Stimulated activated effector memory CD8-positive, alpha-beta T cell treated with anti-CD3 and anti-CD28 coated beads, Interleukin-12 subunit alpha, Interleukin-12 subunit beta, amount 100 ng/mL, for 72 hours (primary cell): ENCODE measurements around the gene CIBAR2.

ENCODE experiments used
- ATAC-seq: fragments of 150-1000 bp; cut with Tn5 transposase; 2 replicates; pipeline ENCODE4 v1.10.0; 2021
- DNase-seq, 2 donors: peaks; one replicate each; pipeline ENCODE4 v3.0.0; 2021 to 2022; ENCODE audit warnings: low spot score in 2 of 2
- H3K27ac Mint-ChIP-seq: one replicate; pipeline ENCODE4 v1.8.0; 2022; ENCODE audit warnings: mild to moderate bottlenecking, mixed read lengths
- H3K36me3 Mint-ChIP-seq: one replicate; pipeline ENCODE4 v1.8.0; 2022; ENCODE audit warnings: mild to moderate bottlenecking, mixed read lengths
- H3K4me1 Mint-ChIP-seq: one replicate; pipeline ENCODE4 v1.8.0; 2022; ENCODE audit warnings: mixed read lengths
- H3K4me3 Mint-ChIP-seq: one replicate; pipeline ENCODE4 v1.8.0; 2022; ENCODE audit warnings: mild to moderate bottlenecking, mixed read lengths
- H3K9me3 Mint-ChIP-seq: one replicate; pipeline ENCODE4 v1.8.0; 2022; ENCODE audit warnings: mixed read lengths

CIBAR2 gene

DNA sequence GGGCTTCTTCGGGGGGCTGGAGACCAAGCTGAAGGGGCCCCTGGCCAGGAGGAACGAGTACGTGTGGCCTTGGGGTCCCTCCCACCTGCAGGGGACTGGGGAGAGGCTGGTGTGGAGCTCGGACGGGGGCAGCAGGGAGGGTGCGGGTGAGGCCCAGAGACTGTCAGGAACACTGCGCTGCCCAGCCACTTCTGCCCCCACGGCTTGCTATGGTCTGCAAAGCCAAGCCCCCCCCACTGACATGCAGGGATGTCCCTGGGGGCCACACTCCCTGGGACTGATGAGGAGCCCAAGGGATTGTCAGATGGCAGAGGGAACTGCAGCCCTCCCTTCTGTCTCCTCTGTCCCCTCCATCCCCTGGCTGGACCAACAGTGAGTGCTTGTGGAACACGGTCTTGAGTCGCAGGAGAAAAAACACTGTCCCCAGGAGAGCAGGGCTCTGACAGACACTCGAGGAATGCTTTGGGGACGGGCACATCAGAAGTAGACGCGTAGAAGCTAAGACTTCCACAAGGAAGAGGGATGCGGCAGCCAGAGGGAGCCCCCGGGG lies 34.6 kb downstream of the CIBAR2 start:
- ATAC-seq (no peak), DNase-seq (no peak)
- Mint-ChIP-seq H3K9me3 (no peaks in the 10 kb centered on the region), H3K4me1 (no peaks in the 10 kb centered on the region), H3K36me3 (peaks cover 11% of the 10 kb centered on the region), H3K4me3 (no peak overlapping the region), H3K27ac (no peak overlapping the region)

DNA sequence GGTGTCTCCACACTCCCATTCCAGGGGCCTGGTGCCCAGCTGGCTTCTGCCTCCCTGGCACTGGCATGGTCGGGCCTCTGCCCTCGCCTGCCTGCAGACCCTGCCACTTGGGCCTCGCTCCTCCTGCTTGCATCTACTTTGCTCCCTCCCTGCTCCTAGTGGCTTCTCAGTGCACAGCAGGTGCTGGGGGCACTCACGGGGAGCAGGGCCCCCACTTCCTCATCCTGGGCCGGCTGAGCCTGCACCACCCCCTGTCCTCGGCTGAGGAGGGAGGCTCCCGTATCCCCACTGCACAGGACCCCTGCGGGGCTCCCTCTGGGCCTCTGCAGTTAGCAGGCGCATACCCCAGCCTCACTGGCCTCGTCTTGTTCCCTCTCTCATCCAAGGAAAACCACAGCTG lies 35.2 kb downstream of the CIBAR2 start:
- H3K36me3 Mint-ChIP-seq, result peaks cover 12% of the 10 kb centered on the region
- DNase-seq (no peak), ATAC-seq (no peak)
- no peaks in the 10 kb centered on the region for H3K4me1 Mint-ChIP-seq
- H3K9me3 Mint-ChIP-seq, result no peaks in the 10 kb centered on the region
- no peak overlapping the region for H3K27ac Mint-ChIP-seq
- H3K4me3 Mint-ChIP-seq, result no peak overlapping the region

DNA sequence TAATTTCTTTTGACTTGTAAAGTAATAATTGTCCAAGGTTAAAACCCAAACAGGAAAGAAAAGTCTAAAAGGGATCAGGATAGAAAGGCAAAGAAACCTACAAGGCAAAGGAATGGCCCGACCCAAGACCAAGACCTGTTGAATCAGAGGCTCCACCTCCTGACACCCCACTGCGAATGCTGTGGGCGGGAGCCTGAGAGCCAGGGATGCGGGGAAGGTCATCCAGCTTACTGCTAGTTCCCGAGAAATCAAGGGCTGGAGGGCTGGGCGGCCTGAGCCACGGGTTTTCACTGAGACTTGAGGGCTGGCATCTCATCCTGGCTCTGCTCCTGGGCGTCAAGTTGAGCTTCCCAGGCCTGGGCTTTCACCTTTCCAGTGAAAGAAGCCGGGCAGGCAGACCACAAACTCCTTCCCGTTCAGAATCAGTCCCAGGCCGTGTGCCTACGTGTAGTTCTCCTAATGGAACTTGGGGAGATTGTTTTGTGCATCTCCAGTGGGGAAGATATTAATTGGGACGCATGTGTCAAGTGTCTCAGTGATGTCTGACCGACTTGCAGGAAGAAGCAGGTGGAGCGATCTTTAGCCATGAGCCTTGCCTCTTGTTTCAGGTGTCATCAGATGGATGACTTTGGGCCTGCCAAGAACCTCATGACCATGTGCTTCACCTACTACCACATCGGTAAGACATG lies 36.9 kb downstream of the CIBAR2 start:
- Mint-ChIP-seq H3K27ac (no peak overlapping the region), H3K4me3 (no peak overlapping the region), H3K9me3 (no peaks in the 10 kb centered on the region), H3K36me3 (peaks cover 23% of the 10 kb centered on the region), H3K4me1 (no peaks in the 10 kb centered on the region)
- ATAC-seq (no peak), DNase-seq (no peak)

DNA sequence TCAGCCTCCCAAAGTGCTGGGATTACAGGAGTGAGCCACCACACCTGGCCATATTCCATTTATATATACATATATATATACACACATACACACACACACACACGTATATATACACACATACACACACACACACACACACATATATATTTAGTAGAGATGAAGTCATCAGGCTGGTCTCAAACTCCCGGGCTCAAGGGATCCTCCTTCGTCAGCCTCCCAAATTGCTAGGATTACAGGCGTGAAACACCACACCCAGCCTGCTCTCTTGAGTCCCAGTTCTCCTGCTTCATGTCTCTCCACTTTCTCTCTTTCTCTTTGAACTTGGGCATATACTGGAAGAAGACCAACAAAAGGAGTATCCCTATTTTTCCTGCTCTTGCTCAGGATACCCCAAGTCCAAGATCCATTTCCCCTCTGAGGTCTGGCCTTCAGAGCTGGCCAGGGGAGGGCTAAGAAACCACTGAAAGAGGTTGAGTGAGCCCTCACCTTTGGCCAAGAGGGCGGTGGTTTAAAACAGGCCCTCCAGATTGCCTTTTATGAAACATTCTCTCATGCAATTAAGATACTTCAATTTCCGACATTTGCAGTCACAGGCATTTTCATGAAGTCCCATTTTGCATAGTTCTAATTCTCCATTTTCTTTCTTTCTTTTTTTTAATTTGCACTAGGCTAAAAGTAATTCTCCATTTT lies 37.9 kb downstream of the CIBAR2 start:
- DNase-seq (no peak), ATAC-seq (no peak)
- Mint-ChIP-seq H3K36me3 (peaks cover 31% of the 10 kb centered on the region), H3K4me1 (no peaks in the 10 kb centered on the region), H3K4me3 (no peak overlapping the region), H3K9me3 (no peaks in the 10 kb centered on the region), H3K27ac (no peak overlapping the region)

DNA sequence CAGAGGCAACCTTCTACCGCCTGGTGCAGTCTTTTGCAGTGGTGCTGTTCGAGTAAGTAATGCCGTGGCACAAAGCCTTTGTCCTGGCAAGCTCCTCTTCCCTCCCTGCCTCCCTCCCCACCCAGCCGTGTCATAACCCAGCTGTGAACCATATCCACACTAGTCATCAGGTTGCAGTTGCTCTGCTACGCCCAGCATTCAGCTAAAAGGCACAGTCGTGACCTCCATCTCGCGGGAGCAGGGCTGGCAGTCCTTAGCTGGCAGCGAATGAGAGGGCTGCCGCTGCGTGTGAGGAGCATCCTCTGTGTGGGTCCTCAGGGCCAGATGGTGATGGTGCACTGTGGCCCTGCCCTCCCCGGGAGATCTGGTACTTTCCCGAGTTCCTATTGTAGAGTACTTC lies 39.3 kb downstream of the CIBAR2 start:
- Mint-ChIP-seq H3K36me3 (peaks cover 34% of the 10 kb centered on the region), H3K27ac (no peak overlapping the region), H3K4me1 (no peaks in the 10 kb centered on the region), H3K4me3 (no peak overlapping the region), H3K9me3 (no peaks in the 10 kb centered on the region)
- DNase-seq, result no peak
- no peak for ATAC-seq

DNA sequence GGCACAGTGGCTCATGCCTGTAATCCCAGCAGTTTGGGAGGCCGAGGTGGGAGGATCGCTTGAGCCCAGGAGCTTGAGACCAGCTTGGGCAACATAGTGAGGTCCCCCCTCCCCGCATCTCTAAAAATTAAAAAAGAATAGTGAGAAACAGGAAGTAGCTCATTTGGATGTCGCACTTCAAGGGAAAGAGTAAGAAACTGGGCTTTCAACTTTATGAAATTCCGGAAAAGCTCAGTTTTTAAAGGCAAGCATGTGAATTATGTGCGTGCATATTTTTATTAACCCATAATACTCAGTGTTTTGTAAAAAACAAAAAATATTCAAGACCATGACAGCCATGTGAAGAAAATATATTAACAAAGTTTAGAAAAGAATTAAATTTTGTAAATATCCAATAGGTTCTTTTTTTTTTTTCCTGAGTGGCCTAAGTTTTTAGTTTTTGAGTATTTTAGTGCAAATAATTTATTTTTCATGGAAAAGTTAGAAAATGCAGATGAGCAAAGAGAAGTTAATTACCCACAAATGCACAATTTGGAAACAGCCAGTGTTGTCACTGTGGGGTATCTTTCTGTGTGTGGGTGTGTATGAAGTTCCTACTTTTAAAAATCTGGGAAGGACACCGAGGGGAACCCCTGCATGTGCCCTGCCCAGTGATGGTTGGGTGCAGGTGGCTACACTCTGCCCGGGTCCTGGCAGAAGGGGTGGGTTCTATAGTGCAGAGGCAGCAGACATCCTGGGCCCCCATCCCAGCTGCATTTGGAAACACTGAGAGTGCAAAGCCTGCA lies 40.0 kb downstream of the CIBAR2 start:
- ATAC-seq, result no peak
- no peak for DNase-seq
- no peak overlapping the region for H3K4me3 Mint-ChIP-seq
- H3K9me3 Mint-ChIP-seq, result no peaks in the 10 kb centered on the region
- H3K4me1 Mint-ChIP-seq, result no peaks in the 10 kb centered on the region
- H3K27ac Mint-ChIP-seq, result no peak overlapping the region
- peaks cover 41% of the 10 kb centered on the region for H3K36me3 Mint-ChIP-seq

DNA sequence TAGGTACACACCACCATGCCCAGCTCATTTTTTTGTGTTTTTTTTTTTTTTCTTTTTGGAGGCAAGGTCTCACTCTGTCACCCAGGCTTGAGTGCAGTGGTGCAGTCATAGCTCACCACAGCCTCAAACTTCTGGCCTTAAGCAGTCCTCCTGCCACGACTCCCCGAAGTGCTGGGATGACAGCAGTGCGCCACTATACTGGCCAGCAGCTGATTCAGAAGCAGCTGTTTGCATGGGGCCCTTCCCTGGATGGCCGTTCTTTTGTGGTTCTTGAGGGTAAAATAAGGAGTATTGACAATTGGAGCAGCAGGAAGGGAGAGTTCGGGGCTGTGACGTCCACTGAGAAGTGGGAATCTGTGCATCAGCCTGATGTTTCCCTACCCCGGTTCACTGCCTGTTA lies 43.1 kb downstream of the CIBAR2 start:
- no peak for DNase-seq
- H3K4me3 Mint-ChIP-seq, result no peak overlapping the region
- no peak overlapping the region for H3K27ac Mint-ChIP-seq
- no peaks in the 10 kb centered on the region for H3K9me3 Mint-ChIP-seq
- no peaks in the 10 kb centered on the region for H3K4me1 Mint-ChIP-seq
- H3K36me3 Mint-ChIP-seq, result peaks cover 46% of the 10 kb centered on the region
- ATAC-seq, result no peak

DNA sequence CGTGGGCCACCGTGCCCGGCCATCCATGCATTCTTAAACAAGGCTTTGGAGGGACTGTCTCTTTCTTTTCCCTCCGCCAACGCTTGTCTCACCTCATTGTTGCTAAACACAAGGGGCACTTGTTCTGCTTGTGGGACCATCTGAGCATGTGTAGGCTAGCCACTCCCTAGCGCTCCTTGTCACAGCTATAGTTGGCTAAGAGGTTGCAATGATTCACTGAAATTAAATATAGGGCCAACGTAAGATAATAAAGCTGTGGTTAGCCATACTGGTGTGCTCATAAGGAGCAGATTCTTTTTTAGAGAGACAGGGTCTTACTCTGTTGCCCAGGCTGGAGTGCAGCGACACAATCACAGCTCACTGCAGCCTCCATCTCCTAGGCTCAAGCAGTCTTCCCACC lies 43.5 kb downstream of the CIBAR2 start:
- H3K4me1 Mint-ChIP-seq, result no peaks in the 10 kb centered on the region
- H3K4me3 Mint-ChIP-seq, result no peak overlapping the region
- ATAC-seq (no peak), DNase-seq (no peak)
- H3K27ac Mint-ChIP-seq, result no peak overlapping the region
- no peaks in the 10 kb centered on the region for H3K9me3 Mint-ChIP-seq
- H3K36me3 Mint-ChIP-seq, result peaks cover 42% of the 10 kb centered on the region

DNA sequence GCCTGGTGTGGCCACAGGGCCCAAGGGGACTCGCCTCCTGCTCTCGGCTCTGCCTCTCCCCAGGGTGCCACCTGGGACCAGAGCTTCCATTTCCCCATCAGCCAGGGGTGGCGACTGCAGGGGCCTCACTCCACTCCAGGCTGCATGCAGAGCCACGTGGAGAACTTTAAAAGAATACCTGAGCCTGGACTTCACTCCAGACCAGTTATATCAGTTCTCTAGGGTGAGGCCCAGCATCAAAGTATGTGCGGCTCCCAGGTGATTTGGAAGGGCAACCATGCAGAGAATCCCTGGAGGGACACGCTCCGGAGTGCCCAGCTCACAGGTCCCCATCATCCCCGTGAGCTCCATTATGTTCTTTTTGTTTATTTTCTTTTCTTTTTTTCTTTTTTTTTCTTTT lies 44.8 kb downstream of the CIBAR2 start:
- Mint-ChIP-seq H3K36me3 (peaks cover 41% of the 10 kb centered on the region), H3K4me3 (no peak overlapping the region), H3K4me1 (no peaks in the 10 kb centered on the region), H3K27ac (no peak overlapping the region), H3K9me3 (no peaks in the 10 kb centered on the region)
- no peak for ATAC-seq
- no peak for DNase-seq

DNA sequence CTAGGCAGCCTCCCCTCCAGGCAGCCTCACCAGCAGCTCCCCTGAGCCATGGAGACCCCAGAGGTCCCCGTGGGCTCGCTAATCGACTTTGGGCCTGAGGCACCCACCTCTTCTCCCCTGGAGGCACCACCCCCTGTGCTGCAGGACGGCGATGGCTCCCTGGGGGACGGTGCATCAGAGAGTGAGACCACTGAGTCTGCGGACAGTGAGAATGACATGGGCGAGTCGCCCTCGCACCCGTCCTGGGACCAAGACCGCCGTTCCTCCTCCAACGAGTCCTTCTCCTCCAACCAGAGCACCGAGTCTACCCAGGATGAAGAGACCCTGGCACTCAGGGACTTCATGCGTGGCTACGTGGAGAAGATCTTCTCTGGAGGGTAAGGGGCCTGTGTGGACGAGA lies 45.2 kb downstream of the CIBAR2 start:
- Mint-ChIP-seq H3K4me3 (no peak overlapping the region), H3K4me1 (no peaks in the 10 kb centered on the region), H3K36me3 (peaks cover 40% of the 10 kb centered on the region), H3K27ac (no peak overlapping the region), H3K9me3 (no peaks in the 10 kb centered on the region)
- no peak for DNase-seq
- ATAC-seq, result no peak

DNA sequence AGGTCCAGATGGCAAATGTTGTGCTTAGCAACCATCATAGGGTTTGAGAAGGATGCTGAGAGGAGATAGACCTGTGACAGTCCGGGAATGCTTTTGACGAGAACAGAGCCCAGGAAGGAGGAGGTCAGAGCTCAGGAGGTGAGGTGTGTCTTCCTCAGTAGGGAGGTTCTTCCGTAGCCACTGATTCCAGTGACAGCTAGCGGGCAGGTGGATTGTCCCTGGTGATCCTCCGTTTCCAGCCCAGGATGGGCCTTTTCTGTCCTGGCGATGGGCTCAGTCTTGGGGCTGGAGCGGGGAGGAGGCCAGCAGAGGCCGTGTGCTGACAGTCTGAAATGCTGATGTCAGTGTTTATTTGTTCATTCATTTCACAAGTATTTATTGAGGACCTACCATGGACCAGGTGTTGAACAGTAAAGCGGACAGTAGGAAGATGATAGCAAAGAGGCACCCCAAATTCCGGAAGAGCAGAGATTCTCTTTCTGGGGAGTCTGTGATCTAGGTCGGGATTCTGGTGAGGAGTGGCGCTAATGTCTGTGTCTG lies 45.9 kb downstream of the CIBAR2 start:
- Mint-ChIP-seq H3K27ac (no peak overlapping the region), H3K36me3 (peaks cover 34% of the 10 kb centered on the region), H3K4me3 (no peak overlapping the region), H3K9me3 (no peaks in the 10 kb centered on the region), H3K4me1 (peaks cover 2% of the 10 kb centered on the region)
- no peak for DNase-seq
- no peak for ATAC-seq

DNA sequence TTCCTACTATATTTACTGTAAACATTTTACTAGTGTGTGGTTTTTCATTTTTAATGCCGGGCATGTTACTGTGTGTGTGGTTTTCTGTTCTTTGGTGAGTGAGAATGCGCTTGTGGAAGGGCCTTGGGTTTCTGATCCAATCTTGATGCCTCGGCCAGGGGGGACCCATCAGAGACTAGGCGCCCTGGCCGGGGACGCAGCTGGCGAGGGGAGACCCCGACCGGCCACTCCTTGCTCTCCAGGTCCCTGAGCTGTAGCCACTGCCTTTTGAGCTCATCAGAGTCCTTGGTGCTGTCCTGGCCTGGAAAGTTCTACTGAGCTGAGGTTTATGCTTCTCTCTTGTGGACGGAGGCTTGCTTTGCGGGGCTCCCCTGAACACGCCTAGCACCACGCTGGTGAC lies 47.2 kb downstream of the CIBAR2 start:
- DNase-seq, result no peak
- ATAC-seq, result no peak
- Mint-ChIP-seq H3K4me3 (no peak overlapping the region), H3K9me3 (no peaks in the 10 kb centered on the region), H3K36me3 (peaks cover 26% of the 10 kb centered on the region), H3K4me1 (peaks cover 6% of the 10 kb centered on the region), H3K27ac (no peak overlapping the region)

DNA sequence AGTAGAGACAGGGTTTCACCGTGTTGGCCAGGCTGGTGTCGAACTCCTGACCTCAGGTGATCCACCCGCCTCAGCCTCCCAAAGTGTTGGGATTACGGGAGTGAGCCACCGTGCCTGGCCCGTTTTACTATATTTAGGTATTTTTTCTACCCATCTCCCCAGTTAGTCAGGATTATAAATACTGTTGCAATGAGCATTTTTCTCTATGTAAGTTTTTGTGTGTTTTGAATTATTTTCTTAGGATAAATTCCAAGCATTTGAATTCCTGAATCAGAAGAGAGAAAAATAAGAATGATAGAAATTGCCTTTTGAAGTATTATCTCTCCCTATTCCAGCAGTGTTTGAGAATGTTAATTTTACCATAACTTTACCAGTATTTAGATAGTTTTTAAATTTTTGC lies 48.1 kb downstream of the CIBAR2 start:
- ATAC-seq, result no peak
- peaks cover 6% of the 10 kb centered on the region for H3K4me1 Mint-ChIP-seq
- H3K4me3 Mint-ChIP-seq, result no peak overlapping the region
- DNase-seq, result no peak
- H3K27ac Mint-ChIP-seq, result no peak overlapping the region
- no peaks in the 10 kb centered on the region for H3K9me3 Mint-ChIP-seq
- peaks cover 21% of the 10 kb centered on the region for H3K36me3 Mint-ChIP-seq

DNA sequence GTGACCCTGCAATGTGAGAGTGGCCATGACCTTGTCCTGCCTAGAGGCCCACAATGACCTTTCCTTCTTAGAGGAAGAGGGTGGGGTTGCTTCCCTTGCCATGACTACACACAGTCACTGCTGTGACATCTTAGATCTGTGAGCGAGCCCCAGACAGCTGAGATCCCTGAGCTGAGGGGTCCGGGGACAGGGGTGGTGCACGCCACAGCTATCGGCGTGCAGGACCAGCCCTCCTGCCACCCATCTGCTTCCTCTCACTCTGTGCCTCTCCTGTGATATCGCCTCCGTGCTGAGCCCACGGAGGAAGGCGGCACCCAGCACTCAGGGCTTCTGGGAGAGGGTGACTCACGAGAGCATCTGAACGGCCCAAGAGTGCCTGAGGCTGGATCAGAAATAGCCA lies 49.4 kb downstream of the CIBAR2 start:
- no peaks in the 10 kb centered on the region for H3K9me3 Mint-ChIP-seq
- peaks cover 7% of the 10 kb centered on the region for H3K4me1 Mint-ChIP-seq
- H3K27ac Mint-ChIP-seq, result no peak overlapping the region
- no peak for ATAC-seq
- H3K4me3 Mint-ChIP-seq, result no peak overlapping the region
- peaks cover 16% of the 10 kb centered on the region for H3K36me3 Mint-ChIP-seq
- no peak for DNase-seq

DNA sequence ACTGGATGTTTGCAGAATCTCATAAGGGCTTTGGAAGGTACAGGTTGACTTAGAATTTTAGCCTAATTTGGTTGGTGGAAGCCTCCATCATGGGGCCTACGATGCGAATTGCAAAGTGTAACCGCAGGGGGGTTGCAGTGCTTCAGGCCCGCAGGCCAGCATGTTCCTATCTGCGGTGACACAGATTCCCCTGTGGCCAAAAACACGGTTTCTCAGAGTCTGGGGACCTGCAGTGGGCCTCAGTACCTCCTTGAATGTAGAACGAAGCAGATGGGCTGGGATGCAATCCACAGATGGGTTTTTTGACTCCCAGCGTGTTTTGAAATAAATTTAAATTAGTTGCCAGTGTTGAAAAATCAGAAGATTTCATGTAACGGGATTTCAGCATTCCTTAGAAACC lies 49.9 kb downstream of the CIBAR2 start:
- Mint-ChIP-seq H3K27ac (no peak overlapping the region), H3K36me3 (peaks cover 11% of the 10 kb centered on the region), H3K4me1 (peaks cover 12% of the 10 kb centered on the region), H3K4me3 (no peak overlapping the region), H3K9me3 (no peaks in the 10 kb centered on the region)
- ATAC-seq (no peak), DNase-seq (no peak)
